NK-92 (cell line): ENCODE results near the gene TPI1.

Source experiments
- DNase-seq: peaks from one replicate; lab custom pipeline; 2025; ENCODE audit not compliant: unreplicated experiment; lab: John Stamatoyannopoulos, UW

TPI1 gene

DNA sequence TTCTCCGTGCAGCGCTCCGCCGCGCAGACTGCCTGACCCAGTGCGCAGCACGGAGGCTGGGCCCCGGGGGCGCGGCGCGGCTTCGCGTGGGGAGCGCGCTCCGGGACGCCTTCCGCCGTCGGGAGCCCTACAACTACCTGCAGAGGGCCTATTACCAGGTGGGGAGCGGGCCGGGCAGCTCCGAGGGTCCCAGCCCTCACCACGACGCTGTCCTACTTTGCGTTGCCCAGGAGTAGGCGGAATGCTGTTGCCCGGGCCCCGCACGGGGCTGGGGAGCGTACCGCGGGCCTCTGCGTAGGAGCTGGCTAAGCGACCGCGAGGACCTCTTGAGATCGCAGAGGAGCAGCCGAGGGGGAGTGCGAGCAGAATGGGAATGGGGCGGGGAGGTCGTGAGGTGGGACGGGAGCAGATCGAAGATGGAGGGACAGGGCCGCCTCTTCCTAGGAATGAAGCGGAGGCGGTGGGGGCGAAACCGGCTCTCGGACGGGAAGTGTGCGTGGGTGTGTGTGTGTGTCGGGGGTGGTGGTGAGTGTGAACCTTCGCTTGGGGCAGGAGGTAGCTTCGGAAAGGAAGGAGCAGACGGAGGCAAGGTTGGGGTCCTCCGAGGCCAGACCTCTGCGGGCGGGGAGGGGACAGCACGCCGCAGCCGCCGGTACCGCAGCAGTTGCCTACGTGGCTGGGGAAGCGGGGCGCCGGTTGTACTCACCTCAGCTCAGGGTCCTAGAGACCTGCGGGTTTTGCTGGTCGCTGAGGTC lies 38.4 kb upstream of the TPI1 start:
- no peak for DNase-seq

DNA sequence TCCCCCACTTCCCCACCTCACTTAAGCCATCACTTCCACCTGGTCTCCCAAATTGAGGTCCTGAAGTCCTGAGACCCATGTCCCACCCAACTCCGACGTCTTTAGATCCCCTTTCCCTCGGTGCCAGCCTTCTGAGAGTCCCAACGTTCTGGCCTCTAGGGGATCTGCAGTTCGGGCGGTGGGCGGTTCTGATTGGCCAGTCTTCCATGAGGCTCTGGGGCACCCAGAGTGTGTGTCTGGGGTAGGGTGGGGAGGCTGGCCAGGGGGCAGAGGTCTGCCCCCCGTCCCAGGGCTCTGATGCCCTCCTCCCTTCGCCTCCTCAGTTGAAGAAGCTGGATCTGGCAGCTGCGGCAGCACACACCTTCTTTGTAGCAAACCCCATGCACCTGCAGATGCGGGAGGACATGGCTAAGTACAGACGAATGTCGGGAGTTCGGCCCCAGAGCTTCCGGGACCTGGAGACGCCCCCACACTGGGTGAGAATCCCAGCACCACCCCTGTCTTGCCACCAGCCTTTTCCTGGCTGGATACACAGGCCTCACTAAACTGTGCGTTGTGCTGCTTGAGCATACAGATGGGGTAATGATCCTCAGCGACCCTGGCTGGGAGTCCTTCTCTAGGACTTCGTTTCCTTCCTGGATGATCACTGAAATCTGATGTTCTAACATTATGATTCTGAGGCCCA lies 37.7 kb upstream of the TPI1 start:
- no peak for DNase-seq

- DNase-seq: no peak
Measured at GRCh38 chr12:6830286-6830890, 36.9 kb upstream of the TPI1 start.

DNA sequence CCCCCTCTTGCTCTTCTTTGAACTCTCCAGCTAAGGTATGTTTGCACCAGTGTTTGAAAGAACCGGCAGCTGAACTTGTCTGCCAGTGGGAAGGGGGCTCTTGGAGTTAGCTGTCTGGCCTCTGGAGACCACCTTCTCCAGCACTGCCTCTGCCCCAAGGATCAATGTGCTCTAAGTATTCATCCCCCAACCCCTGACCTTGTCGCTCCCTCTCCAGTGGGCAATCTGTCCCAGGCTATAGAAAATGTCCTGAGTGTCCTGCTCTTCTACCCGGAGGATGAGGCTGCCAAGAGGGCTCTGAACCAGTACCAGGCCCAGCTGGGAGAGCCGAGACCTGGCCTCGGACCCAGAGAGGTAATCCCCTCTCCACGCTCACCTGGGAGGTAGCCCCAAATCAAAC lies 36.3 kb upstream of the TPI1 start:
- no peak for DNase-seq

DNA sequence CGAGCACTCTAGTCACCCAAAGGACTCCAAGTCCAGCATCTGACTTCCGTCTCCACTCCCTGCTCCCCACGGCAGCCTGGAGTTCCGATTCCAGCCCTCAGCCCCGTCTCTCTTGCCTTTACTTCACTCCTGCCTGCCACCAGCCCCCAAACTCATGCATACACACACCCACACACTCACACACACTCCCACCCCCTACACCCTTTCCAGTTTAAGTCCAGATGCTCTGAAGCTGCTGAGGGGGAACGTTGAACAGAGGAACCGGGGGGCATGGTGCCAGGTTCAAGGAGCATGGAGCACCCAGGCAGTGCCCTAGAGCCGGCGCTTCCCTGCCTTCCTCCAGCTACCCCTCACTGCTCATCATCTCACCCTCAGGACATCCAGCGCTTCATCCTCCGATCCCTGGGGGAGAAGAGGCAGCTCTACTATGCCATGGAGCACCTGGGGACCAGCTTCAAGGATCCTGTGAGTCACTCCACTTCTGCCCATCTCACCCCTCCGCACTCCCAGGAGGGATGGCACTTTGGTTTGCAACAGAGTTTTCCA lies 35.8 kb upstream of the TPI1 start:
- DNase-seq: no peak

GRCh38 chr12:6832125-6832524 lies 35.2 kb upstream of the TPI1 start:
- DNase-seq: no peak

DNA sequence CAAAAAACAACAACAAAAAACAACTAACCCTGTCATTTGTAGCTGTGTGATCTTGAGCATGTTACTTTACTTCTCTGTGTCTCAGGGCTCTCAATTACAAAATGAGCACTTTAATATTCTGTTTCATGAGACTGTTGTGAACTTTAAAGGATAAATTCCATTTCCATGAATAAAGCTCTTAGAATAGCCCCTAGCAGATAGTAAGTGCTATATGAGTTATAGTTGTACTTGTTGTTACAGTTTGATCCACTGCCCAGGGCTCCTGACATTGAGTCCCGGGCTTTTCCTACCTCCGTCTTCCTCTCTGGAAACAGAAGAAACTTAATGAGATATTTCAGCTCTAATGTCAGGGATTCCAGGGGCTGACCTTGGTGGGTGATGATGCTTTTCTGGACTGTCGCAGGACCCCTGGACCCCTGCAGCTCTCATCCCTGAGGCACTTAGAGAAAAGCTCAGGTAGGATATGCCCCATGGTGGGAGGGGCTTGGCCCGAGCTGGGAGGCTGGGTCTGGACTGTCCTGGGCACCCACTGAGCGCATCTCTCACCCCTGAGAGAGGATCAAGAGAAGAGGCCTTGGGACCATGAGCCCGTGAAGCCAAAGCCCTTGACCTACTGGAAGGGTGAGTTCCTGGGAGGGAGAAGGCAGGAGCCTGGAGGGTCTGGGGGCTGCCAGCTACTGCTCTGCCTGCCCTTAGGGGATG lies 34.0 kb upstream of the TPI1 start:
- DNase-seq: no peak

GRCh38 chr12:6834254-6834653 lies 33.1 kb upstream of the TPI1 start:
- no peak for DNase-seq

GRCh38 chr12:6834873-6835272 lies 32.5 kb upstream of the TPI1 start:
- DNase-seq: no peak

- DNase-seq: no peak
Measured at GRCh38 chr12:6836851-6837250, 30.5 kb upstream of the TPI1 start.

DNA sequence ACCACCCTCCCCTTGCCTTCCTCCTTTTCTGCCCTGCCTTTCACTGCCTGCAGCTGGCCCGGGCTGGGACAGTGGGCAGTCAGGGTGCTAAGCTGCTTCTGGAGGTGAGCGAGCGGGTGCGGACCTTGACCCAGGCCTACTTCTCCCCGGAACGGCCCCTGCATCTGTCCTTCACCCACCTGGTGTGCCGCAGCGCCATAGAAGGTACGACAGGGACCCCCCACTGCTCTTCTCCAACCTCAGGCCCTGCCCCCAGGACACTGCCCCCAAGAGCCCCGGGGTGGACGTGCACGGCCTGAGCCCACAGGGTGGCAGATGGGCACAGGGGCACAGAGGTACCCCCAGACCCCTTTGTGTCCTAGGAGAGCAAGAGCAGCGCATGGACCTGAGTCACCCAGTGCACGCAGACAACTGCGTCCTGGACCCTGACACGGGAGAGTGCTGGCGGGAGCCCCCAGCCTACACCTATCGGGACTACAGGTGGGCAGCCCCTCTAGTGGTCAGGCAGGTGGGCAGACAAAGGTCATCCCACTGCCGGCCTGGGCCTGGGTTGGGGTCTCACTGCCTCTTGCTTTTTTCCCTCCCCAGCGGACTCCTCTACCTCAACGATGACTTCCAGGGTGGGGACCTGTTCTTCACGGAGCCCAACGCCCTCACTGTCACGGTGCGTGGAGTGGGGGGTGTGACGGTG lies 29.8 kb upstream of the TPI1 start:
- no peak for DNase-seq

DNA sequence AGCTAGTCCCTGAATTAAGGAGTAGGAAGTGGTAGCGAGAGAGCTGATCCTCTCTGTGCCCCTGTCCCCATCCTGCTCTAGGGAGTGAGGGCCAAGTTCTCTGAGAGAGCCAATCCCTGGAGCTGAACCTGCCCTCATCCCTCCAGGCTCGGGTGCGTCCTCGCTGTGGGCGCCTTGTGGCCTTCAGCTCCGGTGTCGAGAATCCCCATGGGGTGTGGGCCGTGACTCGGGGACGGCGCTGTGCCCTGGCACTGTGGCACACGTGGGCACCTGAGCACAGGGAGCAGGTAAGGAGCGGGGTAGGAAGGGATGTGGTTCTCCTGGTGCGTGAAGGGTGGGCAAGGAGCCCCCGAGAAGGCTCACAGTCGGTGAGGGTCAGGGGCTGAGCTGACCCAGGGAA lies 28.5 kb upstream of the TPI1 start:
- no peak for DNase-seq

DNA sequence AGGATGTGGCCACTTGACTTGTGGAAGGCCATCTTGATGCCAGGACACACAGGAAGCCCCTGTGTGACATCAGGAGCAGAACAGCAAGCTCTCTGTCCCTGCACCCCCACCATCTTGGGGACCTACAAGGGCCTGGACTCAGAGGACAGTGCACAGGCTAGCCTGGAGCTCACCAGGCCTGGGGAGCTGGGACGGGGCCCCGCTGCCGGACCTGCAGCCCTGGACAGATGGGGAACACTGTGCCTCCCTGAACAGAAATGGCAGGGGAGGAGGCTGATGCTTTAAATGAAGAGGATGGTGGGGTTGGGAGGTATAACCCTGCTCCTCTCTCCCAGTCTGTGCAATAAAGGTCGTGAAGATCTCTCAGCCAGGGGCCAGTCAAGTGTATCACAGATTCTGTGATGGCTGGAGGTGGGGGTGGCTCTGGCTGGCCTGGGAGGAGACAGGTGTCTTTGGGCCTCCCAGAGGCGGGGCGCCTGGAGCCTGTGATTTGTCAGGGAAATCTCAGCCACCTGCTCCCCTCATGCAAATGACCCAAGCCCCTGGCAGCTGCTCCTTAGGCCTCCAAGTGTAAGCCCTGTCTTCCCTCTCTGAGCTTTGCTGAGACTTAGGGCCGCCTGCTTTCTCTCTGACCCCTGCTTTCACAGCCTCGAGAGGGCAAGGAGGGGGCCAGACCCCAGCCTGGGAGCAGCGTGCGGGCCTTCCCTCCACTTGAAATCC lies 27.7 kb upstream of the TPI1 start:
- DNase-seq: no peak

- DNase-seq: no peak
Measured at GRCh38 chr12:6840330-6840729, 27.0 kb upstream of the TPI1 start.

- DNase-seq: no peak
Measured at GRCh38 chr12:6840761-6841515, 26.4 kb upstream of the TPI1 start, which contains the start of gene GNB3. GNB3 (plus strand) TSS chr12:6840925; CDS start chr12:6841288, 363 bp downstream.

DNA sequence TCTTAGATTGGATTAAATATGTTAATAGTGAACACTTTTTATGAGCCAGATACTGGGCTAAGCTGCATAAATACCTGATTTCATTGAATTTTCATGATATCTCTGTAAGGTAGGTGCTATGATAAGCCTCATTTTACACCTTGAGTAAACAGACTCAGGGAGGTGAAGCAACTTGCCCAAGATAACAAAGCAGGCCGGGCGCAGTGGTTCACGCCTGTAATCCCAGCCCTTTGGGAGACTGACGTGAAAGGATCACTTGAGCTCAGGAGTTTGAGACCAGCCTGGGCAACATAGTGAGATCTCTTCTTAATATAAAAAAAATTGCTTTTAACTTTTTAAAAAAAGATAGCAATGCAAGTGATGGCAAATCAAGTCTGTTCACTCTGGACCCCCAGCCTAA lies 25.3 kb upstream of the TPI1 start:
- no peak for DNase-seq

DNA sequence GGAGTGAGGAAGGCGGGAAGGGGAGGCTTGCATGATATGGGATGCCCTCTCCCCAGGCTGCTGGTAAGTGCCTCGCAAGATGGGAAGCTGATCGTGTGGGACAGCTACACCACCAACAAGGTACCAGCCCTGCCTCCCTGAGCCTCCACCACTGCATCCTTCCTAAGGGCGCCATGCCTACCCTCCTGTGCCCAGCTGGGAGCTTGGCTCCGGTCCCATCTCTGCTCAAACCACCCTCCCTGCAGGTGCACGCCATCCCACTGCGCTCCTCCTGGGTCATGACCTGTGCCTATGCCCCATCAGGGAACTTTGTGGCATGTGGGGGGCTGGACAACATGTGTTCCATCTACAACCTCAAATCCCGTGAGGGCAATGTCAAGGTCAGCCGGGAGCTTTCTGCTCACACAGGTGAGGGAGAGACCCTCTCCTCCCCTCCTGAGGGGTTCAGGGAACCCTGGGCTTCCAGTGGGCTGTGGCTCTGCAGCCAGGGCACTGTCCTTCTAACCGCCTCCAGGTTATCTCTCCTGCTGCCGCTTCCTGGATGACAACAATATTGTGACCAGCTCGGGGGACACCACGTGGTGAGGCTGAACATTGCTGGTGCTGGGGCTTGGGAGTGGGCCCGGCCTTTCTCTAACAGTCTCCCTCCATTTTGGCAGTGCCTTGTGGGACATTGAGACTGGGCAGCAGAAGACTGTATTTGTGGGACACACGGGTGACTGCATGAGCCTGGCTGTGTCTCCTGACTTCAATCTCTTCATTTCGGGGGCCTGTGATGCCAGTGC lies 24.0 kb upstream of the TPI1 start:
- no peak for DNase-seq

- DNase-seq: no peak
Measured at GRCh38 chr12:6845395-6845794, 21.9 kb upstream of the TPI1 start.
